Suprapubic skin (tissue), 3 donors: ENCODE results near the gene PSTPIP1.

Source experiments
- EP300 ChIP-seq: sonication (generic); formaldehyde crosslinking; IDR thresholded peaks from one replicate; pipeline ENCODE4 v1.6.1; 2017; ENCODE audit warnings: antibody characterized with exemption
- POLR2A ChIP-seq, 2 donors: fragments of 450-650 bp; IDR thresholded peaks; one replicate each; pipeline ENCODE4 v1.6.1; 2017; ENCODE audit warnings: antibody characterized with exemption in 2 of 2, mild to moderate bottlenecking in 2 of 2, moderate library complexity in 2 of 2
- TF ChIP-seq, protein P1 (sequence below), 2 donors: fragments of 200-600 bp in 1 of 2; fragments of 450-650 bp in 1 of 2; sonication (generic) in 1 of 2; IDR thresholded peaks; one replicate each; pipeline ENCODE4 v1.5.1; 2016 to 2019; ENCODE audit warnings: antibody characterized with exemption in 2 of 2, mild to moderate bottlenecking in 1 of 2, moderate library complexity in 1 of 2

DNA sequence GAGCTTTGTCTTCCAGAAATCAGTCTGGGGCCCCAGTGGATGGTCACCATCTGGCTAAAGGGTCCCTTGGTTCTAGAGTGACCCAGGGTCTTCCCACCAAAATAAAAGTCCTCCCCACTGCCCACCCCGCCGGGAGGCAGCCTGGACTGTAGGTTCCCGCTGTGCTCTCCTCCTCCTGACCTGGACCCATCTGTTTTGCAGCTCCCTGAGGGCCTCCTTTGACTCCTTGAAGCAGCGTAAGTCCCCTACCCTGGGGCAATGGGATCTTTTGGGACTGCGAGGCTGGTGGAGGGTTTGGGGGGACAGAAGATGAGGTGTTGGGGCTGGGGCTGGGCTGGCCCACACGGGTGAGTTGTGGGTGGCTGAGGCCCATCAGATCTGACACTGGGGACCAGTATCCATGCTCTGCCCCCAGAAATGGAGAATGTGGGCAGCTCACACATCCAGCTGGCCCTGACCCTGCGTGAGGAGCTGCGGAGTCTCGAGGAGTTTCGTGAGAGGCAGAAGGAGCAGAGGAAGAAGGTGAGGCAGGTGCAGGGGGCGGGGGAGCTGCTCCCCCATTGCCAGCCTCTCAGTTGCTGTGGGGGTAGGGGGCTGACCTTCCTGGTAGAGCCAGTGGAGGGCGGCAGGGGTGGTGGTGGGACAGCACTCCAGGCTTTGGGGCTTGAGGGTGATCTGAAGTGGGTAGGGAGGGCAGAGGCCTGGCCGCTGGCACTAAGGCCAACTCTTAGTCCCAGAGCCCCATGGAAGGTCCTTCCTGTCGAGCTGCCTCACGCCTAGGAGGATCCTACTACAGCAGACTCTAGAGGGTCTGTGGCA is 30.4 kb downstream of the PSTPIP1 start:
- TF ChIP-seq, protein P1, sequence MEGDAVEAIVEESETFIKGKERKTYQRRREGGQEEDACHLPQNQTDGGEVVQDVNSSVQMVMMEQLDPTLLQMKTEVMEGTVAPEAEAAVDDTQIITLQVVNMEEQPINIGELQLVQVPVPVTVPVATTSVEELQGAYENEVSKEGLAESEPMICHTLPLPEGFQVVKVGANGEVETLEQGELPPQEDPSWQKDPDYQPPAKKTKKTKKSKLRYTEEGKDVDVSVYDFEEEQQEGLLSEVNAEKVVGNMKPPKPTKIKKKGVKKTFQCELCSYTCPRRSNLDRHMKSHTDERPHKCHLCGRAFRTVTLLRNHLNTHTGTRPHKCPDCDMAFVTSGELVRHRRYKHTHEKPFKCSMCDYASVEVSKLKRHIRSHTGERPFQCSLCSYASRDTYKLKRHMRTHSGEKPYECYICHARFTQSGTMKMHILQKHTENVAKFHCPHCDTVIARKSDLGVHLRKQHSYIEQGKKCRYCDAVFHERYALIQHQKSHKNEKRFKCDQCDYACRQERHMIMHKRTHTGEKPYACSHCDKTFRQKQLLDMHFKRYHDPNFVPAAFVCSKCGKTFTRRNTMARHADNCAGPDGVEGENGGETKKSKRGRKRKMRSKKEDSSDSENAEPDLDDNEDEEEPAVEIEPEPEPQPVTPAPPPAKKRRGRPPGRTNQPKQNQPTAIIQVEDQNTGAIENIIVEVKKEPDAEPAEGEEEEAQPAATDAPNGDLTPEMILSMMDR (IDR thresholded peaks at IDR 0.05), result no peak
- TF ChIP-seq EP300 (no peak), POLR2A (IDR thresholded peaks at IDR 0.05) (no peak)
